IMR-90 (cell line): Measurements from ENCODE around the gene RPS5. TPM values are rescaled to one million over a fixed set of nuclear protein-coding genes. Genes with fewer than 3 reads are reported as not detected.

ENCODE experiments used
- ATAC-seq: fragments of 200-7000 bp; cut with Tn5 transposase; 2 replicates; pipeline ENCODE4 v1.9.1; 2020; ENCODE audit warnings: low read depth, mild to moderate bottlenecking, moderate library complexity
- BruUV-seq: library from RNA; stranded (reverse); fragments of 400-500 nt; replicated peaks from 2 replicates; lab custom pipeline; 2021; lab: Mats Ljungman, UMichigan
- CTCF ChIA-PET: fragments of 300-600 bp; formaldehyde crosslinking; extraction: SDS; loops from one replicate; lab custom pipeline; 2021; ENCODE audit warnings: antibody characterized with exemption; lab: Yijun Ruan, JAX
- POLR2A ChIA-PET: fragments of 300-600 bp; sonication (Branson Sonifier 250); formaldehyde crosslinking; loops from one replicate; lab custom pipeline; 2022; ENCODE audit warnings: antibody characterized with exemption; ENCODE audit not compliant: unreplicated experiment; lab: Charles Lee
- DNase-seq: peaks from one replicate; pipeline ENCODE4 v3.0.0; 2013
- H2AFZ ChIP-seq: replicated peaks from 2 replicates; pipeline ENCODE3; 2013; ENCODE audit warnings: low read length, mild to moderate bottlenecking; ENCODE audit not compliant: poor library complexity
- H2AK5ac ChIP-seq: 2 replicates; pipeline ENCODE4 v1.6.1; 2013; ENCODE audit warnings: low read depth, low read length, inconsistent platforms
- H2AK9ac ChIP-seq: replicated peaks from 2 replicates; pipeline ENCODE3; 2013; ENCODE audit warnings: mild to moderate bottlenecking, low read depth, low read length, moderate library complexity; ENCODE audit not compliant: poor library complexity
- H2BK120ac ChIP-seq: 2 replicates; pipeline ENCODE4 v1.6.1; 2013; ENCODE audit warnings: low read depth, low read length, inconsistent platforms
- H2BK15ac ChIP-seq: 3 replicates; pipeline ENCODE4 v1.6.1; 2013; ENCODE audit warnings: low read depth, low read length, inconsistent platforms
- H2BK20ac ChIP-seq: 2 replicates; pipeline ENCODE4 v1.6.1; 2013; ENCODE audit warnings: low read depth, mild to moderate bottlenecking, inconsistent platforms, low read length, moderate library complexity
- H2BK5ac ChIP-seq: 2 replicates; pipeline ENCODE4 v1.6.1; 2013; ENCODE audit warnings: mild to moderate bottlenecking, low read depth, low read length, inconsistent platforms; ENCODE audit not compliant: poor library complexity, severe bottlenecking
- H3K14ac ChIP-seq: replicated peaks from 2 replicates; pipeline ENCODE4 v1.6.1; 2013; ENCODE audit warnings: low read depth, low read length, inconsistent platforms
- H3K18ac ChIP-seq: 2 replicates; pipeline ENCODE4 v1.6.1; 2013; ENCODE audit warnings: low read depth, low read length, control low read depth
- H3K23ac ChIP-seq: 2 replicates; pipeline ENCODE4 v1.6.1; 2013; ENCODE audit warnings: low read depth, low read length, inconsistent platforms
- H3K27ac ChIP-seq: 2 replicates; pipeline ENCODE4 v1.5.1; 2013; ENCODE audit warnings: mild to moderate bottlenecking, control low read depth, low read length; ENCODE audit not compliant: insufficient read depth
- H3K27me3 ChIP-seq: 2 replicates; pipeline ENCODE4 v1.6.1; 2013; ENCODE audit warnings: low read length; ENCODE audit not compliant: control insufficient read depth, insufficient read depth
- H3K36me3 ChIP-seq: 2 replicates; pipeline ENCODE4 v1.6.1; 2013; ENCODE audit warnings: low read length, mixed read lengths; ENCODE audit not compliant: control insufficient read depth, insufficient read depth
- H3K4ac ChIP-seq: 2 replicates; pipeline ENCODE4 v1.6.1; 2013; ENCODE audit warnings: low read depth, low read length, inconsistent platforms
- H3K4me1 ChIP-seq: 2 replicates; pipeline ENCODE4 v1.6.1; 2013; ENCODE audit warnings: low read length, mixed read lengths; ENCODE audit not compliant: control insufficient read depth, insufficient read depth
- H3K4me2 ChIP-seq: 2 replicates; pipeline ENCODE4 v1.6.1; 2013; ENCODE audit warnings: low read depth, mild to moderate bottlenecking, control low read depth, low read length, moderate library complexity
- H3K4me3 ChIP-seq: 2 replicates; pipeline ENCODE4 v1.5.1; 2013; ENCODE audit warnings: low read depth, mild to moderate bottlenecking, control low read depth, low read length, moderate library complexity; ENCODE audit not compliant: insufficient read depth
- H3K56ac ChIP-seq: 2 replicates; pipeline ENCODE4 v1.6.1; 2013; ENCODE audit warnings: low read length, inconsistent platforms; ENCODE audit not compliant: insufficient read depth; ENCODE audit errors: extremely low read depth
- H3K79me1 ChIP-seq, 2 experiments: 2 replicates each; pipeline ENCODE4 v1.6.1; 2013; ENCODE audit warnings: low read length in 2 of 2, inconsistent platforms in 1 of 2, low read depth in 1 of 2
- H3K9ac ChIP-seq: 2 replicates; pipeline ENCODE4 v1.6.1; 2013; ENCODE audit warnings: low read depth, low read length, control low read depth
- H3K9me1 ChIP-seq: 2 replicates; pipeline ENCODE4 v1.6.1; 2013; ENCODE audit warnings: low read length, inconsistent platforms; ENCODE audit not compliant: insufficient read depth
- H3K9me3 ChIP-seq: 2 replicates; pipeline ENCODE4 v1.6.1; 2013; ENCODE audit warnings: low read length; ENCODE audit not compliant: control insufficient read depth, insufficient read depth
- H4K20me1 ChIP-seq: 2 replicates; pipeline ENCODE4 v1.6.1; 2013; ENCODE audit warnings: low read length, inconsistent platforms; ENCODE audit not compliant: insufficient read depth
- H4K5ac ChIP-seq: 2 replicates; pipeline ENCODE4 v1.6.1; 2013; ENCODE audit warnings: mild to moderate bottlenecking, low read depth, low read length, control low read depth
- H4K8ac ChIP-seq, 2 experiments: 2 replicates each; pipeline ENCODE4 v1.6.1; 2013; ENCODE audit warnings: low read depth in 2 of 2, low read length in 2 of 2, control low read depth in 1 of 2, inconsistent platforms in 1 of 2
- H4K91ac ChIP-seq: 2 replicates; pipeline ENCODE4 v1.6.1; 2013; ENCODE audit warnings: low read depth, low read length, inconsistent platforms; ENCODE audit not compliant: insufficient read depth
- BHLHE40 ChIP-seq: fragments of 150-350 bp; IDR thresholded peaks from 2 replicates; pipeline ENCODE4 v1.6.1; 2016; ENCODE audit warnings: mild to moderate bottlenecking, low read depth, low read length
- CEBPB ChIP-seq: IDR thresholded peaks from 2 replicates; pipeline ENCODE4 v1.6.1; 2012; ENCODE audit warnings: low read depth, low read length, improper control_type of control experiment
- CHD1 ChIP-seq: IDR thresholded peaks from 2 replicates; pipeline ENCODE4 v1.6.1; 2012; ENCODE audit warnings: low read depth, low read length, improper control_type of control experiment
- ELK1 ChIP-seq: fragments of 150-350 bp; IDR thresholded peaks from 2 replicates; pipeline ENCODE4 v1.6.1; 2016; ENCODE audit warnings: low read depth, mild to moderate bottlenecking, low read length, moderate library complexity, borderline replicate concordance
- MAZ ChIP-seq: IDR thresholded peaks from 2 replicates; pipeline ENCODE4 v1.6.1; 2012; ENCODE audit warnings: low read depth, mild to moderate bottlenecking, low read length, improper control_type of control experiment, moderate library complexity, borderline replicate concordance
- NFE2L2 ChIP-seq: fragments of 150-350 bp; IDR thresholded peaks from 2 replicates; pipeline ENCODE4 v1.6.1; 2016; ENCODE audit warnings: low read depth, mild to moderate bottlenecking, low read length
- POLR2A ChIP-seq: IDR thresholded peaks from 2 replicates; pipeline ENCODE4 v1.6.1; 2012; ENCODE audit warnings: mild to moderate bottlenecking, low read depth, low read length
- RAD21 ChIP-seq: IDR thresholded peaks from 2 replicates; pipeline ENCODE4 v1.6.1; 2012; ENCODE audit warnings: low read length, improper control_type of control experiment
- RCOR1 ChIP-seq: IDR thresholded peaks from 2 replicates; pipeline ENCODE4 v1.6.1; 2012; ENCODE audit warnings: mild to moderate bottlenecking, low read length, improper control_type of control experiment; ENCODE audit not compliant: insufficient replicate concordance
- RFX5 ChIP-seq: IDR thresholded peaks from 2 replicates; pipeline ENCODE4 v1.8.0; 2012; ENCODE audit warnings: low read depth, mild to moderate bottlenecking, low read length, moderate library complexity
- SMC3 ChIP-seq: fragments of 150-350 bp; IDR thresholded peaks from 2 replicates; pipeline ENCODE4 v1.6.1; 2016; ENCODE audit warnings: low read depth, mild to moderate bottlenecking, antibody characterized with exemption, low read length, moderate library complexity
- USF2 ChIP-seq: fragments of 150-350 bp; IDR thresholded peaks from 2 replicates; pipeline ENCODE4 v1.6.1; 2017; ENCODE audit warnings: mild to moderate bottlenecking, antibody characterized with exemption, low read length, low read depth
- WGBS, 2 experiments: methylation state at CpG; one replicate each; pipeline versions ENCODE4 v1.1.5 to v1.1.7; 2013; ENCODE audit warnings: missing lambda C conversion rate in 2 of 2; ENCODE audit not compliant: insufficient read length in 1 of 2; ENCODE audit errors: extremely low coverage in 2 of 2; 5-methylcytosine and 5-hydroxymethylcytosine counted together
- dilution Hi-C: fragments of 300-500 bp; cut with HindIII; formaldehyde crosslinking; loops from one replicate; pipeline ENCODE4 v1.14.3; 2018; ENCODE audit warnings: low sequenced_read_pairs; ENCODE audit not compliant: unreplicated experiment
- in situ Hi-C: fragments of 300-500 bp; cut with MboI; formaldehyde crosslinking; loops from 3 replicates; pipeline ENCODE4 v1.14.3; 2019; ENCODE audit warnings: low sequenced_read_pairs, inconsistent platforms, mixed read lengths
- intact Hi-C: fragments of 100-400 bp; cut with micrococcal nuclease; formaldehyde crosslinking; loops from 2 replicates; pipeline ENCODE4 v1.10.0; 2022
- polyA plus RNA-seq, 3 experiments: library from polyadenylated mRNA; depleted of rRNA; stranded (reverse); fragments of >200 nt; gene quantifications; 2 replicates each; pipeline ENCODE4 v1.2.3, GENCODE V29; 2012; ENCODE audit warnings: low replicate concordance in 1 of 3
- total RNA-seq: library from RNA; depleted of rRNA; stranded (reverse); fragments of >200 nt; gene quantifications from 2 replicates; pipeline ENCODE4 v1.2.3, GENCODE V29; 2012

Gene RPS5
- total and polyA plus RNA-seq, 2 of the 4 experiments (the other 2 are of a cell fraction), result 3,265 to 5,858 TPM

- POLR2A ChIA-PET, result no interaction called here
- 41% methylated on average over 13 of the region's 18 CpGs; no CpG with 5 or more reads in 1 of the 2 experiments for WGBS, 2 experiments
- peak overlapping the region; percentile 19; the same call in 1 of the 2 replicates for H3K27ac ChIP-seq
Measured at GRCh38 chr19:58400316-58400915, 13.3 kb downstream of the RPS5 start.

More at GRCh38 chr19:58400316-58400915, 13.3 kb downstream of the RPS5 start:
- Histone ChIP-seq H3K9me3 (no peaks in the 10 kb centered on the region), H4K91ac (peak overlapping the region; percentile 82; the same call in 1 of the 2 replicates), H3K4me2 (peak overlapping the region; percentile 93), H3K36me3 (no peaks in the 10 kb centered on the region), H3K79me1 (peaks cover 0 to 10% of the 10 kb centered on the region in 2 experiments; a peak in 2 of 4 replicates), H3K9ac (peak overlapping the region; percentile 60), H3K4ac (peak overlapping the region; percentile 81), H4K20me1 (no peaks in the 10 kb centered on the region; the same call in 1 of the 2 replicates), H2BK120ac (peak overlapping the region; percentile 34; the same call in 1 of the 2 replicates), H3K18ac (no peak overlapping the region), H3K4me3 (peak overlapping the region; percentile 52), H3K14ac (0 out of 2 replicates have a peak overlapping the region, but pooled peaks have one; percentile 86), H3K4me1 (peaks cover 5% of the 10 kb centered on the region), H3K56ac (no peak overlapping the region), H2BK5ac (no peak overlapping the region), H2AK9ac (peak overlapping the region; percentile 95), H2BK20ac (no peak overlapping the region), H4K5ac (peak overlapping the region; percentile 51), H2BK15ac (no peak overlapping the region), H4K8ac (peak overlapping the region; percentile 79 to 94; a peak in 3 of 4 replicates), H2AFZ (peak overlapping the region; percentile 99), H3K9me1 (no peaks in the 10 kb centered on the region), H3K23ac (peak overlapping the region; percentile 95; the same call in 1 of the 2 replicates), H2AK5ac (peak overlapping the region; percentile 88; the same call in 1 of the 2 replicates), H3K27me3 (no peaks in the 10 kb centered on the region)
- no peak for DNase-seq
- no peak for TF ChIP-seq RAD21
- TF ChIP-seq ELK1, result no peak
- TF ChIP-seq USF2, result no peak
- no peak for TF ChIP-seq RFX5
- TF ChIP-seq BHLHE40, result no peak
- TF ChIP-seq SMC3, result no peak
- TF ChIP-seq CEBPB, result no peak
- TF ChIP-seq POLR2A, result no peak
- no peak for TF ChIP-seq NFE2L2
- no peak for TF ChIP-seq CHD1
- no peak for TF ChIP-seq RCOR1
- no peak for TF ChIP-seq MAZ
- no TSS peak for BruUV-seq
- dilution Hi-C loops, result no loop called here
- ATAC-seq, result no peak
- in situ Hi-C loops, result no loop called here
- CTCF ChIA-PET, result no interaction called here
- intact Hi-C loops, result no loop called here
